ENCODE data around the gene TAS2R41. TPM values are rescaled to one million over a fixed set of nuclear protein-coding genes. Genes with fewer than 3 reads are reported as not detected.

TAS2R41 gene
- total RNA-seq, 6 donors from 2014 or later, result 0.46 to 0.54 TPM; not detected in 4

- no peak for ATAC-seq (ENCODE audit: low FRiP score in 2 of 2)
- no peak for DNase-seq
- no peaks in the 10 kb centered on the region for H3K9me3 ChIP-seq
- TF ChIP-seq EP300 (IDR thresholded peaks at IDR 0.05) (no peak), CTCF (IDR thresholded peaks at IDR 0.05) (no peak), POLR2AphosphoS5 (IDR thresholded peaks at IDR 0.05) (no peak), POLR2A (IDR thresholded peaks at IDR 0.05) (no peak)
- no peaks in the 10 kb centered on the region for H3K27me3 ChIP-seq
- H3K4me3 ChIP-seq, result no peak overlapping the region
- no peaks in the 10 kb centered on the region for H3K4me1 ChIP-seq
- 85 to 91% methylated on average over 3 of the region's 3 CpGs for WGBS, 2 donors
- no peaks in the 10 kb centered on the region for H3K36me3 ChIP-seq
- no peak overlapping the region for H3K27ac ChIP-seq
Observed at GRCh38 chr7:143514995-143515735, 37.5 kb downstream of the TAS2R41 start.

- Histone ChIP-seq H3K9me3 (no peaks in the 10 kb centered on the region), H3K27ac (no peak overlapping the region), H3K36me3 (no peaks in the 10 kb centered on the region), H3K4me3 (no peak overlapping the region), H3K4me1 (no peaks in the 10 kb centered on the region), H3K27me3 (no peaks in the 10 kb centered on the region)
- DNase-seq, result no peak
- 77 to 83% methylated on average over 2 of the region's 2 CpGs for WGBS, 2 donors
- no peak for ATAC-seq (ENCODE audit: low FRiP score in 2 of 2)
- TF ChIP-seq EP300 (IDR thresholded peaks at IDR 0.05) (no peak), CTCF (IDR thresholded peaks at IDR 0.05) (no peak), POLR2A (IDR thresholded peaks at IDR 0.05) (no peak), POLR2AphosphoS5 (IDR thresholded peaks at IDR 0.05) (no peak)
Observed at GRCh38 chr7:143516981-143517380, 39.3 kb downstream of the TAS2R41 start.

GRCh38 chr7:143518521-143518920, 40.8 kb downstream of the TAS2R41 start:
- H3K4me3 ChIP-seq, result no peak overlapping the region

GRCh38 chr7:143518941-143519340, 41.3 kb downstream of the TAS2R41 start:
- H3K27me3 ChIP-seq, result no peaks in the 10 kb centered on the region
- 92 to 94% methylated on average over 11 of the region's 11 CpGs for WGBS, 2 donors
- no peak for TF ChIP-seq EP300 (IDR thresholded peaks at IDR 0.05)
- TF ChIP-seq POLR2A (IDR thresholded peaks at IDR 0.05), result no peak
- no peak for TF ChIP-seq POLR2AphosphoS5 (IDR thresholded peaks at IDR 0.05)
- TF ChIP-seq CTCF (IDR thresholded peaks at IDR 0.05), result no peak
- H3K36me3 ChIP-seq, result no peaks in the 10 kb centered on the region
- no peaks in the 10 kb centered on the region for H3K9me3 ChIP-seq
- DNase-seq (peak in 1 of 2 donors; percentile 12), ATAC-seq (ENCODE audit: low FRiP score in 2 of 2) (no peak)
- no peaks in the 10 kb centered on the region for H3K4me1 ChIP-seq
- H3K4me3 ChIP-seq, result no peak overlapping the region
- no peak overlapping the region for H3K27ac ChIP-seq

More at GRCh38 chr7:143518521-143518920, 40.8 kb downstream of the TAS2R41 start:
- no peak overlapping the region for H3K27ac ChIP-seq
- DNase-seq (no peak), ATAC-seq (ENCODE audit: low FRiP score in 2 of 2) (no peak)
- H3K9me3 ChIP-seq, result no peaks in the 10 kb centered on the region
- no peaks in the 10 kb centered on the region for H3K36me3 ChIP-seq
- H3K4me1 ChIP-seq, result no peaks in the 10 kb centered on the region
- 60 to 69% methylated on average over 4 of the region's 4 CpGs for WGBS, 2 donors
- TF ChIP-seq CTCF (IDR thresholded peaks at IDR 0.05), result no peak
- TF ChIP-seq EP300 (IDR thresholded peaks at IDR 0.05), result no peak
- TF ChIP-seq POLR2AphosphoS5 (IDR thresholded peaks at IDR 0.05), result no peak
- no peak for TF ChIP-seq POLR2A (IDR thresholded peaks at IDR 0.05)
- H3K27me3 ChIP-seq, result no peaks in the 10 kb centered on the region
